Upper lobe of right lung (tissue), 1 donor: Measurements from ENCODE around the gene CFAP299. TPM values are rescaled to one million over a fixed set of nuclear protein-coding genes. Genes with fewer than 3 reads are reported as not detected.

Experiments
- ATAC-seq: fragments of 200-7000 bp; cut with Tn5 transposase; one replicate; pipeline ENCODE4 v1.9.1; 2020; ENCODE audit warnings: mild to moderate bottlenecking, moderate library complexity
- DNase-seq: peaks from one replicate; pipeline ENCODE4 v3.0.0-alpha.2; 2020
- H3K27ac ChIP-seq: fragments of 200-600 bp; one replicate; pipeline ENCODE4 v1.8.0; 2022
- H3K27me3 ChIP-seq: fragments of 200-600 bp; one replicate; pipeline ENCODE4 v1.8.0; 2022; ENCODE audit warnings: mild to moderate bottlenecking
- H3K36me3 ChIP-seq: fragments of 200-600 bp; one replicate; pipeline ENCODE4 v1.8.0; 2022
- H3K4me1 ChIP-seq: fragments of 200-600 bp; one replicate; pipeline ENCODE4 v1.8.0; 2022
- H3K4me3 ChIP-seq: fragments of 200-600 bp; one replicate; pipeline ENCODE4 v1.8.0; 2022; ENCODE audit warnings: mild to moderate bottlenecking
- H3K9me3 ChIP-seq: fragments of 200-600 bp; one replicate; pipeline ENCODE4 v1.8.0; 2022
- CTCF ChIP-seq: fragments of 200-600 bp; IDR thresholded peaks from one replicate; pipeline ENCODE4 v1.8.0; 2022; ENCODE audit warnings: antibody characterized with exemption
- intact Hi-C: fragments of 100-400 bp; cut with DNase I; formaldehyde crosslinking; loops from one replicate; pipeline ENCODE4 v1.11.0; 2022
- total RNA-seq: library from RNA; stranded (reverse); fragmentation: NEBNext Ultra II Directional; extraction: Animal tissue kit (Norgen Biotek cat#: 25700); gene quantifications from one replicate; pipeline ENCODE4 v1.2.1, GENCODE V29; 2021
- donor health status: DM: no; HTN: yes; CAD: no; lungs with severe emphysema.

Gene CFAP299
- total RNA-seq, 1 donor from 2014 or later = not detected

- Histone ChIP-seq H3K27me3 (no peaks in the 10 kb centered on the region), H3K27ac (no peak overlapping the region), H3K9me3 (no peaks in the 10 kb centered on the region), H3K4me1 (no peaks in the 10 kb centered on the region), H3K4me3 (no peak overlapping the region), H3K36me3 (no peaks in the 10 kb centered on the region)
- no peak for TF ChIP-seq CTCF
- ATAC-seq (no peak), DNase-seq (no peak)
- intact Hi-C loops = no loop called here
Observed at GRCh38 chr4:80926891-80927290, 591.4 kb downstream of the CFAP299 start.

GRCh38 chr4:80927420-80927819, 591.9 kb downstream of the CFAP299 start:
- no peak for ATAC-seq
- Histone ChIP-seq H3K4me3 (no peak overlapping the region), H3K27me3 (no peaks in the 10 kb centered on the region), H3K4me1 (no peaks in the 10 kb centered on the region), H3K36me3 (no peaks in the 10 kb centered on the region), H3K9me3 (no peaks in the 10 kb centered on the region), H3K27ac (no peak overlapping the region)
- DNase-seq = no peak
- no peak for TF ChIP-seq CTCF
- intact Hi-C loops = no loop called here

- Histone ChIP-seq H3K36me3 (no peaks in the 10 kb centered on the region), H3K27me3 (no peaks in the 10 kb centered on the region), H3K27ac (no peak overlapping the region), H3K4me1 (no peaks in the 10 kb centered on the region), H3K4me3 (no peak overlapping the region), H3K9me3 (no peaks in the 10 kb centered on the region)
- no peak for DNase-seq
- no peak for TF ChIP-seq CTCF
- intact Hi-C loops = no loop called here
- no peak for ATAC-seq
Observed at GRCh38 chr4:80931631-80932081, 596.1 kb downstream of the CFAP299 start.

- ATAC-seq = no peak
- no peak for TF ChIP-seq CTCF
- no peak overlapping the region for H3K4me3 ChIP-seq
- H3K9me3 ChIP-seq = no peaks in the 10 kb centered on the region
- no peaks in the 10 kb centered on the region for H3K4me1 ChIP-seq
- no peaks in the 10 kb centered on the region for H3K27me3 ChIP-seq
- no peak for DNase-seq
- H3K36me3 ChIP-seq = no peaks in the 10 kb centered on the region
- H3K27ac ChIP-seq = no peak overlapping the region
- intact Hi-C loops = no loop called here
Observed at GRCh38 chr4:80948141-80948540, 612.6 kb downstream of the CFAP299 start.

- no peaks in the 10 kb centered on the region for H3K4me1 ChIP-seq
- no peak for ATAC-seq
- H3K9me3 ChIP-seq = no peaks in the 10 kb centered on the region
- no peak overlapping the region for H3K27ac ChIP-seq
- H3K27me3 ChIP-seq = no peaks in the 10 kb centered on the region
- H3K36me3 ChIP-seq = no peaks in the 10 kb centered on the region
- no peak overlapping the region for H3K4me3 ChIP-seq
- TF ChIP-seq CTCF = no peak
- intact Hi-C loops = no loop called here
- no peak for DNase-seq
Observed at GRCh38 chr4:80948995-80949394, 613.5 kb downstream of the CFAP299 start.

GRCh38 chr4:80956421-80956820, 620.9 kb downstream of the CFAP299 start:
- Histone ChIP-seq H3K4me1 (no peaks in the 10 kb centered on the region), H3K36me3 (no peaks in the 10 kb centered on the region), H3K4me3 (no peak overlapping the region), H3K9me3 (no peaks in the 10 kb centered on the region), H3K27ac (no peak overlapping the region), H3K27me3 (no peaks in the 10 kb centered on the region)
- DNase-seq (no peak), ATAC-seq (no peak)
- TF ChIP-seq CTCF = no peak
- intact Hi-C loops = no loop called here
